Lung (tissue), 12 donors: ENCODE results near the gene TSSK6. TPM values are rescaled to one million over a fixed set of nuclear protein-coding genes. Genes with fewer than 3 reads are reported as not detected.

ENCODE experiments used
- ATAC-seq: fragments of 200-7000 bp; cut with Tn5 transposase; one replicate; pipeline ENCODE4 v1.9.1; 2020; ENCODE audit warnings: moderate number of reproducible peaks; ENCODE audit not compliant: insufficient read depth, low FRiP score
- DNase-seq, 3 donors: peaks; one replicate each; pipeline ENCODE4 v3.0.0-alpha.2; 2013 to 2017
- H3K27ac ChIP-seq, 2 donors: one replicate each; pipeline ENCODE4 v1.5.1; 2013; ENCODE audit warnings: mild to moderate bottlenecking in 2 of 2, moderate library complexity in 2 of 2, control low read depth in 1 of 2, inconsistent platforms in 1 of 2, low read depth in 1 of 2, low read length in 1 of 2
- H3K27me3 ChIP-seq, 3 donors: one replicate each; pipeline ENCODE4 v1.5.1; 2013; ENCODE audit warnings: low read length in 2 of 3; ENCODE audit not compliant: control insufficient read depth in 3 of 3, insufficient read depth in 3 of 3
- H3K36me3 ChIP-seq, 4 donors: one replicate each; pipeline ENCODE4 v1.5.1; 2013; ENCODE audit warnings: low read length in 4 of 4, mild to moderate bottlenecking in 1 of 4, moderate library complexity in 1 of 4; ENCODE audit not compliant: control insufficient read depth in 4 of 4, insufficient read depth in 4 of 4
- H3K4me1 ChIP-seq, 5 donors: one replicate each; pipeline ENCODE4 v1.5.1; 2013; ENCODE audit warnings: low read length in 5 of 5, mild to moderate bottlenecking in 2 of 5, moderate library complexity in 1 of 5; ENCODE audit not compliant: control insufficient read depth in 5 of 5, insufficient read depth in 5 of 5
- H3K4me3 ChIP-seq: one replicate; pipeline ENCODE4 v1.5.1; 2013; ENCODE audit warnings: mild to moderate bottlenecking, control low read depth, moderate library complexity
- H3K9ac ChIP-seq, 2 donors: one replicate each; pipeline ENCODE4 v1.5.1; 2013; ENCODE audit warnings: low read length in 2 of 2, control low read depth in 1 of 2; ENCODE audit not compliant: insufficient read depth in 1 of 2
- H3K9me3 ChIP-seq, 4 donors: one replicate each; pipeline ENCODE4 v1.5.1; 2013; ENCODE audit warnings: low read length in 3 of 4, mild to moderate bottlenecking in 1 of 4, moderate library complexity in 1 of 4; ENCODE audit not compliant: control insufficient read depth in 4 of 4, insufficient read depth in 3 of 4
- WGBS, 2 donors: extraction: QIAGEN DNeasy Blood & Tissue Kit; methylation state at CpG; one replicate each; pipeline ENCODE4 v1.1.7; 2013; 5-methylcytosine and 5-hydroxymethylcytosine counted together
- polyA plus RNA-seq, 2 donors: library from polyadenylated mRNA; stranded (reverse); fragments of 200-250 nt; gene quantifications; one replicate each; pipeline ENCODE4 v1.2.1, GENCODE V29; 2013
- total RNA-seq, 2 donors: library from RNA; depleted of rRNA in 1 of 2; stranded (reverse); fragments of >200 nt in 1 of 2; gene quantifications; one replicate each; pipeline ENCODE4 v1.2.1, GENCODE V29; 2014 to 2021
- TF ChIP-seq, protein P1 (sequence below): IDR thresholded peaks from 2 replicates; pipeline ENCODE4 v1.5.1; 2012; ENCODE audit warnings: mild to moderate bottlenecking; ENCODE audit errors: control extremely low read depth, extremely low read depth
- donor health status: control.
- donor health status: control.
- donor health status: Bipolar disorder and iron deficiency.
- donor health status: healthy.
- donor health status: DM: yes; HTN: yes; CAD: no.

Gene TSSK6
- total and polyA plus RNA-seq, 4 donors = 0.89 to 3.1 (median 2.0) TPM

DNA sequence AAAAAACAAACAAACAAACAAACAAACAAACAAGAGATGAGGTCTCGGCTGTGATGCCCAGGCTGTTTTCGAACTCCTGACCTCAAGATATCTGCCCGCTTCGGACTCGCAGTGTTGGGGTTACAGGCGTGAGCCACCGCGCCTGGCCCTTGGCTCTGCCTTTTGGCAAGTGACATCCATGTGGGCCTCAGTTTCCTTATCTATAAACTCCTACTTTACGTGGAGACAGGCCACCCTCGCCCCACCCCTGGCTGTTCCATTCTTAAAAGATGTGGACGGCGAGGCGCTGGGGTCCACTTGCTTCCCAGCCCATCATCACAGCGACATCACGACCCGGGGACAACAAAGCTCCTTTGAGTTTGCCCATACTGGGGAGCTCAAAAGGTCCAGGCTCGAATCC is 1.7 kb downstream of the TSSK6 start:
- ATAC-seq (no peak), DNase-seq (no peak)
- Histone ChIP-seq H3K36me3 (no peaks in the 10 kb centered on the region), H3K4me3 (no peak overlapping the region), H3K27me3 (no peaks in the 10 kb centered on the region), H3K27ac (no peak overlapping the region), H3K9ac (no peak overlapping the region), H3K4me1 (peaks cover 0 to 9% (median 6%) of the 10 kb centered on the region in 5 donors), H3K9me3 (peaks cover 0 to 2% (median 0%) of the 10 kb centered on the region in 4 donors)
- TF ChIP-seq, protein P1, sequence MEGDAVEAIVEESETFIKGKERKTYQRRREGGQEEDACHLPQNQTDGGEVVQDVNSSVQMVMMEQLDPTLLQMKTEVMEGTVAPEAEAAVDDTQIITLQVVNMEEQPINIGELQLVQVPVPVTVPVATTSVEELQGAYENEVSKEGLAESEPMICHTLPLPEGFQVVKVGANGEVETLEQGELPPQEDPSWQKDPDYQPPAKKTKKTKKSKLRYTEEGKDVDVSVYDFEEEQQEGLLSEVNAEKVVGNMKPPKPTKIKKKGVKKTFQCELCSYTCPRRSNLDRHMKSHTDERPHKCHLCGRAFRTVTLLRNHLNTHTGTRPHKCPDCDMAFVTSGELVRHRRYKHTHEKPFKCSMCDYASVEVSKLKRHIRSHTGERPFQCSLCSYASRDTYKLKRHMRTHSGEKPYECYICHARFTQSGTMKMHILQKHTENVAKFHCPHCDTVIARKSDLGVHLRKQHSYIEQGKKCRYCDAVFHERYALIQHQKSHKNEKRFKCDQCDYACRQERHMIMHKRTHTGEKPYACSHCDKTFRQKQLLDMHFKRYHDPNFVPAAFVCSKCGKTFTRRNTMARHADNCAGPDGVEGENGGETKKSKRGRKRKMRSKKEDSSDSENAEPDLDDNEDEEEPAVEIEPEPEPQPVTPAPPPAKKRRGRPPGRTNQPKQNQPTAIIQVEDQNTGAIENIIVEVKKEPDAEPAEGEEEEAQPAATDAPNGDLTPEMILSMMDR = no peak
- WGBS, 2 donors = 86% methylated on average over 17 of the region's 17 CpGs

- ATAC-seq = no peak
- no peak for DNase-seq
- H3K36me3 ChIP-seq = peaks cover 5 to 14% (median 9%) of the 10 kb centered on the region in 4 donors
- H3K27ac ChIP-seq = no peak overlapping the region
- peaks cover 0 to 5% (median under 1%) of the 10 kb centered on the region in 5 donors for H3K4me1 ChIP-seq
- WGBS, 2 donors = 46 to 58% methylated on average over 6 of the region's 6 CpGs
- TF ChIP-seq, protein P1 = no peak
- no peak overlapping the region for H3K4me3 ChIP-seq
- no peak overlapping the region for H3K9ac ChIP-seq
- H3K27me3 ChIP-seq = no peaks in the 10 kb centered on the region
- peaks cover 0 to 2% (median 0%) of the 10 kb centered on the region in 4 donors for H3K9me3 ChIP-seq
Observed at GRCh38 chr19:19510432-19510831, 4.9 kb downstream of the TSSK6 start.

- ATAC-seq = no peak
- TF ChIP-seq, protein P1 = no peak
- 84 to 86% methylated on average over 11 of the region's 11 CpGs for WGBS, 2 donors
- no peak for DNase-seq
- Histone ChIP-seq H3K4me3 (no peak overlapping the region), H3K9ac (no peak overlapping the region), H3K4me1 (no peaks in the 10 kb centered on the region), H3K27ac (no peak overlapping the region), H3K9me3 (no peaks in the 10 kb centered on the region), H3K27me3 (no peaks in the 10 kb centered on the region), H3K36me3 (peaks cover 9 to 30% (median 16%) of the 10 kb centered on the region in 4 donors)
Observed at GRCh38 chr19:19508217-19508616, 7.1 kb downstream of the TSSK6 start.

DNA sequence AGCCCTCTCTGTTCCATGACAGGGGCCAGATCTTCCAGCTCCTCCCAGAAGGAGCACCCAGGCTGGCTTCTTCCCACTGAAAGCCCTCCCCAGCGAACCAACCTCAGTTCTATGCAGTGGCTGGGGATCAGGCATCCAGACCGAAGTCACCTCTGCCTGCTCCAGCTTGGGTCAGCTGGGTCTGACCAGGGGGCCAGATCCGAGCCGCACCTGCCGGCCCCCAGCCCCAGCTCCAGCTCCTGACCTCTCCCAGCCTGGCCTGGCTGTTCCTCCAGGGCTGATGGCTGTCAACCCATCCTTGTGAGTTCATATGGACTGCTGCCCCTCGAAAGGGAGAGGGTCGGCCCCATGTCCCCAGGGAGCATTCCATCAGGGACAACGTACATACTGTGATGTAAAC is 8.0 kb downstream of the TSSK6 start:
- ATAC-seq (no peak), DNase-seq (no peak)
- Histone ChIP-seq H3K4me1 (no peaks in the 10 kb centered on the region), H3K27me3 (no peaks in the 10 kb centered on the region), H3K4me3 (no peak overlapping the region), H3K27ac (no peak overlapping the region), H3K36me3 (peaks cover 9 to 39% (median 22%) of the 10 kb centered on the region in 4 donors), H3K9ac (no peak overlapping the region), H3K9me3 (no peaks in the 10 kb centered on the region)
- TF ChIP-seq, protein P1 = no peak
- WGBS, 2 donors = 90 to 97% methylated on average over 8 of the region's 8 CpGs
